ENCODE measurements around the gene TRAF3IP1. TPM values are rescaled to one million over a fixed set of nuclear protein-coding genes. Genes with fewer than 3 reads are reported as not detected.

TRAF3IP1 gene
- total and polyA plus RNA-seq, 2 of the 13 experiments (the other 11 are each of a cell fraction or from before 2014, with no cell fraction given) = 4.1 to 12.9 TPM

- TF ChIP-seq ZNF746 (CRISPR knock-in tag; IDR thresholded peaks at IDR 0.05) (no peak), TEAD3 (CRISPR knock-in tag; optimal IDR thresholded peaks at IDR 0.05; ENCODE audit: borderline replicate concordance) (peak; percentile 82), IKZF5 (CRISPR knock-in tag; IDR thresholded peaks at IDR 0.05) (peak; percentile 93), FOXC1 (CRISPR knock-in tag; IDR thresholded peaks at IDR 0.05; ENCODE audit: borderline replicate concordance) (no peak), HIVEP1 (CRISPR knock-in tag; IDR thresholded peaks at IDR 0.05) (no peak), GFI1 (CRISPR knock-in tag; IDR thresholded peaks at IDR 0.05; ENCODE audit: borderline replicate concordance) (no peak), ZNF557 (CRISPR knock-in tag; IDR thresholded peaks at IDR 0.05) (no peak), NFE2 (CRISPR knock-in tag; IDR thresholded peaks at IDR 0.05) (no peak), ZNF274 (CRISPR knock-in tag; IDR thresholded peaks at IDR 0.05) (no peak), ZNF512B (CRISPR knock-in tag; IDR thresholded peaks at IDR 0.05; ENCODE audit: borderline replicate concordance) (no peak), ZNF816 (CRISPR knock-in tag; IDR thresholded peaks at IDR 0.05; ENCODE audit: borderline replicate concordance) (no peak), FUBP1 (CRISPR knock-in tag; IDR thresholded peaks at IDR 0.05; ENCODE audit: borderline replicate concordance) (no peak), MTA3 (CRISPR knock-in tag; IDR thresholded peaks at IDR 0.05) (no peak), THRA (CRISPR knock-in tag; IDR thresholded peaks at IDR 0.05; ENCODE audit: borderline replicate concordance) (peak; percentile 70), ELK4 (CRISPR knock-in tag; IDR thresholded peaks at IDR 0.05; ENCODE audit: borderline replicate concordance) (no peak), ZFY (CRISPR knock-in tag; IDR thresholded peaks at IDR 0.05) (0 out of 2 replicates have a peak, but pooled peaks have one; percentile 16), CEBPG (CRISPR knock-in tag; IDR thresholded peaks at IDR 0.05) (peak; percentile 92), ZNF44 (CRISPR knock-in tag; IDR thresholded peaks at IDR 0.05) (no peak; the same call in 1 of the 2 replicates), ZNF530 (CRISPR knock-in tag; IDR thresholded peaks at IDR 0.05; ENCODE audit: low read depth) (no peak), ETV6 (CRISPR knock-in tag; conservative IDR thresholded peaks at IDR 0.05) (no peak), TP53 (CRISPR knock-in tag; conservative IDR thresholded peaks at IDR 0.05) (no peak), ZNF138 (CRISPR knock-in tag; IDR thresholded peaks at IDR 0.05; ENCODE audit: low read depth) (no peak)
Measured at GRCh38 chr2:238285653-238286082, 34.6 kb upstream of the TRAF3IP1 start (continued).
